Psoas muscle (tissue), 8 donors: ENCODE data around the gene TPCN1. TPM values are rescaled to one million over a fixed set of nuclear protein-coding genes. Genes with fewer than 3 reads are reported as not detected.

Experiments
- ATAC-seq, 4 donors: fragments of 200-7000 bp; cut with Tn5 transposase; one replicate each; pipeline ENCODE4 v1.9.1; 2020; ENCODE audit warnings: moderate library complexity in 3 of 4, mild to moderate bottlenecking in 2 of 4
- DNase-seq, 2 donors: peaks; one replicate each; pipeline ENCODE4 v3.0.0-alpha.2; 2020
- H3K27ac ChIP-seq: fragments of 200-600 bp; one replicate; pipeline ENCODE4 v1.8.0; 2022
- H3K27me3 ChIP-seq, 3 donors: fragments of 200-600 bp in 1 of 3; one replicate each; pipeline versions ENCODE4 v1.6.1 to v1.8.0; 2013 to 2022; ENCODE audit warnings: low read length in 2 of 3, mild to moderate bottlenecking in 2 of 3, moderate library complexity in 1 of 3; ENCODE audit not compliant: insufficient read depth in 3 of 3
- H3K36me3 ChIP-seq, 2 donors: fragments of 200-600 bp in 1 of 2; one replicate each; pipeline versions ENCODE4 v1.6.1 to v1.8.0; 2013 to 2022; ENCODE audit warnings: low read depth in 1 of 2, mild to moderate bottlenecking in 1 of 2, moderate library complexity in 1 of 2; ENCODE audit not compliant: insufficient read depth in 1 of 2
- H3K4me1 ChIP-seq: fragments of 200-600 bp; one replicate; pipeline ENCODE4 v1.8.0; 2022
- H3K4me3 ChIP-seq: fragments of 200-600 bp; one replicate; pipeline ENCODE4 v1.8.0; 2022; ENCODE audit warnings: mild to moderate bottlenecking
- H3K9me3 ChIP-seq: fragments of 200-600 bp; one replicate; pipeline ENCODE4 v1.8.0; 2022
- CTCF ChIP-seq: fragments of 200-600 bp; IDR thresholded peaks from one replicate; pipeline ENCODE4 v1.8.0; 2022; ENCODE audit warnings: antibody characterized with exemption
- WGBS, 3 donors: extraction: QIAGEN DNeasy Blood & Tissue Kit; methylation state at CpG; one replicate each; pipeline versions ENCODE4 v1.1.6 to v1.1.7; 2013; 5-methylcytosine and 5-hydroxymethylcytosine counted together
- intact Hi-C, 2 donors: fragments of 100-400 bp; cut with DNase I; formaldehyde crosslinking; loops; one replicate each; pipeline versions ENCODE4 v1.11.0 to v1.14.2; 2022
- polyA plus RNA-seq, 3 donors: library from polyadenylated mRNA; stranded (reverse); fragments of 200-250 nt; gene quantifications; one replicate each; pipeline ENCODE4 v1.2.3, GENCODE V29; 2013
- total RNA-seq, 4 donors: library from RNA; stranded (reverse); fragmentation: NEBNext Ultra II Directional in 2 of 4; extraction: Animal tissue kit (Norgen Biotek cat#: 25700) in 2 of 4; gene quantifications; one replicate each; pipeline versions ENCODE4 v1.2.1 to v1.2.4, GENCODE V29; 2021 to 2023
- donor health status: healthy with polysubstance abuse.
- donor health status: DM: no; HTN: no; CAD: no; lungs with moderate emphysema.
- donor health status: Bipolar disorder and iron deficiency.
- donor health status: healthy.
- donor health status: DM: yes; HTN: yes; CAD: no.
- donor health status: DM: no; HTN: no; CAD: no.
- donor health status: DM: no; HTN: no; CAD: no.
- donor health status: DM: yes; HTN: yes; CAD: no.

The TPCN1 gene
- total and polyA plus RNA-seq, 7 donors = 7.6 to 36.2 (median 25.2) TPM

GRCh38 chr12:113284751-113285150 lies 63.5 kb downstream of the TPCN1 start:
- peaks cover 5 to 96% of the 10 kb centered on the region in 2 donors for H3K36me3 ChIP-seq
- no peaks in the 10 kb centered on the region for H3K27me3 ChIP-seq
- H3K4me1 ChIP-seq = no peaks in the 10 kb centered on the region
- WGBS, 3 donors = 76 to 81% (median 80%) methylated on average over 13 of the region's 13 CpGs
- intact Hi-C loops = no loop called here
- ATAC-seq (no peak), DNase-seq (peak in 1 of 2 donors; percentile 21)
- no peak overlapping the region for H3K4me3 ChIP-seq
- no peak overlapping the region for H3K27ac ChIP-seq
- no peak for TF ChIP-seq CTCF
- no peaks in the 10 kb centered on the region for H3K9me3 ChIP-seq

GRCh38 chr12:113285679-113286610 lies 64.7 kb downstream of the TPCN1 start:
- WGBS, 3 donors = 76 to 81% (median 79%) methylated on average over 22 of the region's 22 CpGs
- ATAC-seq = peak in 1 of 4 donors; percentile 28

GRCh38 chr12:113286712-113287111 lies 65.4 kb downstream of the TPCN1 start:
- Histone ChIP-seq H3K36me3 (peaks cover 3 to 96% of the 10 kb centered on the region in 2 donors), H3K27me3 (no peaks in the 10 kb centered on the region)

More at GRCh38 chr12:113285679-113286610, 64.7 kb downstream of the TPCN1 start:
- intact Hi-C loops = no loop called here
- Histone ChIP-seq H3K4me3 (no peak overlapping the region), H3K27me3 (no peaks in the 10 kb centered on the region), H3K27ac (no peak overlapping the region), H3K36me3 (peaks cover 3 to 96% of the 10 kb centered on the region in 2 donors), H3K4me1 (no peaks in the 10 kb centered on the region), H3K9me3 (no peaks in the 10 kb centered on the region)
- no peak for TF ChIP-seq CTCF
- DNase-seq = peak in 1 of 2 donors; percentile 58

GRCh38 chr12:113287146-113287898 lies 66.1 kb downstream of the TPCN1 start:
- no peaks in the 10 kb centered on the region for H3K4me1 ChIP-seq
- H3K27ac ChIP-seq = no peak overlapping the region
- no peaks in the 10 kb centered on the region for H3K27me3 ChIP-seq
- intact Hi-C loops = no loop called here
- peaks cover 3 to 99% of the 10 kb centered on the region in 2 donors for H3K36me3 ChIP-seq
- 89 to 91% (median 91%) methylated on average over 19 to 21 of the region's 21 CpGs for WGBS, 3 donors
- no peaks in the 10 kb centered on the region for H3K9me3 ChIP-seq
- DNase-seq = peak in 1 of 2 donors; percentile 42
- ATAC-seq = no peak
- no peak for TF ChIP-seq CTCF
- H3K4me3 ChIP-seq = no peak overlapping the region

More at GRCh38 chr12:113286712-113287111, 65.4 kb downstream of the TPCN1 start:
- no peak for TF ChIP-seq CTCF
- ATAC-seq (no peak), DNase-seq (no peak)
- no peaks in the 10 kb centered on the region for H3K4me1 ChIP-seq
- intact Hi-C loops = no loop called here
- H3K9me3 ChIP-seq = no peaks in the 10 kb centered on the region
- no peak overlapping the region for H3K27ac ChIP-seq
- 76 to 85% (median 83%) methylated on average over 11 of the region's 11 CpGs for WGBS, 3 donors
- no peak overlapping the region for H3K4me3 ChIP-seq
